Subcutaneous abdominal adipose tissue (tissue), 5 donors: ENCODE measurements around the gene SPAG6.

ENCODE experiments used
- H3K27ac ChIP-seq: one replicate; pipeline ENCODE4 v1.7.0; 2013; ENCODE audit warnings: low read depth, mild to moderate bottlenecking, inconsistent platforms, low read length, moderate library complexity
- H3K27me3 ChIP-seq, 5 donors: one replicate each; pipeline ENCODE4 v1.7.0; 2013; ENCODE audit warnings: low read length in 5 of 5, inconsistent platforms in 1 of 5; ENCODE audit not compliant: control insufficient read depth in 5 of 5, insufficient read depth in 4 of 5
- H3K36me3 ChIP-seq, 5 donors: one replicate each; pipeline ENCODE4 v1.7.0; 2013; ENCODE audit warnings: low read length in 5 of 5; ENCODE audit not compliant: control insufficient read depth in 5 of 5, insufficient read depth in 5 of 5
- H3K4me1 ChIP-seq, 5 donors: one replicate each; pipeline ENCODE4 v1.7.0; 2013; ENCODE audit warnings: low read length in 5 of 5, mild to moderate bottlenecking in 3 of 5, moderate library complexity in 1 of 5; ENCODE audit not compliant: control insufficient read depth in 5 of 5, insufficient read depth in 5 of 5
- H3K4me3 ChIP-seq, 5 donors: one replicate each; pipeline ENCODE4 v1.7.0; 2013; ENCODE audit warnings: low read length in 5 of 5, low read depth in 1 of 5
- H3K9ac ChIP-seq, 5 donors: one replicate each; pipeline ENCODE4 v1.7.0; 2013; ENCODE audit warnings: low read length in 5 of 5, mild to moderate bottlenecking in 4 of 5, moderate library complexity in 3 of 5
- H3K9me3 ChIP-seq, 5 donors: one replicate each; pipeline ENCODE4 v1.7.0; 2013; ENCODE audit warnings: low read length in 5 of 5; ENCODE audit not compliant: control insufficient read depth in 5 of 5
- donor health status: healthy.
- donor health status: healthy.
- donor health status: healthy.
- donor health status: healthy.
- donor health status: healthy.

Gene SPAG6

GRCh38 chr10:22321156-22321923, 24.0 kb upstream of the SPAG6 start:
- Histone ChIP-seq H3K36me3 (no peaks in the 10 kb centered on the region), H3K9ac (peak overlapping the region in 4 of 5 donors; percentile 49 to 82 (median 62)), H3K9me3 (no peaks in the 10 kb centered on the region), H3K27ac (peak overlapping the region; percentile 82), H3K4me3 (peak overlapping the region in 4 of 5 donors; percentile 78 to 90 (median 80)), H3K4me1 (peaks cover 3 to 61% (median 50%) of the 10 kb centered on the region in 5 donors), H3K27me3 (peaks cover 0 to 18% (median 2%) of the 10 kb centered on the region in 5 donors)

GRCh38 chr10:22321924-22322640, 23.2 kb upstream of the SPAG6 start:
- Histone ChIP-seq H3K4me1 (peaks cover under 1 to 58% (median 45%) of the 10 kb centered on the region in 5 donors), H3K27me3 (peaks cover 0 to 18% (median 2%) of the 10 kb centered on the region in 5 donors), H3K9me3 (no peaks in the 10 kb centered on the region), H3K9ac (peak overlapping the region in 4 of 5 donors; percentile 54 to 79 (median 70)), H3K27ac (peak overlapping the region; percentile 37), H3K4me3 (peak overlapping the region; percentile 69 to 84 (median 79)), H3K36me3 (peaks cover 0 to 6% (median 0%) of the 10 kb centered on the region in 5 donors)

GRCh38 chr10:22322641-22323160, 22.6 kb upstream of the SPAG6 start:
- Histone ChIP-seq H3K27ac (no peak overlapping the region), H3K4me1 (peaks cover 0 to 51% (median 41%) of the 10 kb centered on the region in 5 donors)

GRCh38 chr10:22323538-22324305, 21.6 kb upstream of the SPAG6 start:
- peaks cover 0 to 18% (median 2%) of the 10 kb centered on the region in 5 donors for H3K27me3 ChIP-seq

More at GRCh38 chr10:22322641-22323160, 22.6 kb upstream of the SPAG6 start:
- Histone ChIP-seq H3K36me3 (peaks cover 0 to 7% (median 0%) of the 10 kb centered on the region in 5 donors), H3K4me3 (peak overlapping the region; percentile 69 to 84 (median 79)), H3K9me3 (no peaks in the 10 kb centered on the region), H3K27me3 (peaks cover 0 to 18% (median 2%) of the 10 kb centered on the region in 5 donors), H3K9ac (peak overlapping the region in 2 of 5 donors; percentile 76 to 79)

GRCh38 chr10:22324413-22324812, 20.9 kb upstream of the SPAG6 start:
- Histone ChIP-seq H3K27me3 (peaks cover 0 to 18% (median 2%) of the 10 kb centered on the region in 5 donors), H3K36me3 (peaks cover 6 to 18% (median 9%) of the 10 kb centered on the region in 5 donors), H3K9me3 (no peaks in the 10 kb centered on the region), H3K9ac (peak overlapping the region in 1 of 5 donors; percentile 68), H3K4me3 (no peak overlapping the region), H3K4me1 (peaks cover 0 to 43% (median 41%) of the 10 kb centered on the region in 5 donors), H3K27ac (no peak overlapping the region)

More at GRCh38 chr10:22323538-22324305, 21.6 kb upstream of the SPAG6 start:
- Histone ChIP-seq H3K4me1 (peaks cover 0 to 43% (median 41%) of the 10 kb centered on the region in 5 donors), H3K27ac (no peak overlapping the region), H3K9me3 (no peaks in the 10 kb centered on the region), H3K4me3 (peak overlapping the region in 1 of 5 donors; percentile 22), H3K36me3 (peaks cover 0 to 12% (median 4%) of the 10 kb centered on the region in 5 donors), H3K9ac (no peak overlapping the region)

- Histone ChIP-seq H3K4me1 (peaks cover 0 to 39% (median 38%) of the 10 kb centered on the region in 5 donors), H3K27ac (peak overlapping the region; percentile 32), H3K9ac (peak overlapping the region in 4 of 5 donors; percentile 51 to 75 (median 64)), H3K36me3 (peaks cover 10 to 23% (median 14%) of the 10 kb centered on the region in 5 donors), H3K9me3 (no peaks in the 10 kb centered on the region), H3K4me3 (peak overlapping the region; percentile 66 to 80 (median 71)), H3K27me3 (peaks cover 0 to 18% (median 2%) of the 10 kb centered on the region in 5 donors)
Measured at GRCh38 chr10:22324893-22325271, 20.4 kb upstream of the SPAG6 start.

GRCh38 chr10:22325272-22326144, 19.8 kb upstream of the SPAG6 start:
- Histone ChIP-seq H3K9me3 (no peaks in the 10 kb centered on the region), H3K9ac (peak overlapping the region in 4 of 5 donors; percentile 61 to 75 (median 65)), H3K27ac (peak overlapping the region; percentile 37), H3K4me1 (peaks cover 0 to 35% (median 35%) of the 10 kb centered on the region in 5 donors), H3K4me3 (peak overlapping the region; percentile 66 to 80 (median 71)), H3K27me3 (peaks cover 0 to 18% (median 2%) of the 10 kb centered on the region in 5 donors), H3K36me3 (peaks cover 13 to 28% (median 15%) of the 10 kb centered on the region in 5 donors)

GRCh38 chr10:22326145-22326702, 19.1 kb upstream of the SPAG6 start:
- H3K27ac ChIP-seq = peak overlapping the region; percentile 37
- H3K4me1 ChIP-seq = peaks cover 0 to 35% (median 35%) of the 10 kb centered on the region in 5 donors
- H3K27me3 ChIP-seq = peaks cover 0 to 18% (median 2%) of the 10 kb centered on the region in 5 donors
- H3K36me3 ChIP-seq = peaks cover 13 to 28% (median 15%) of the 10 kb centered on the region in 5 donors
- H3K9me3 ChIP-seq = no peaks in the 10 kb centered on the region
- peak overlapping the region; percentile 64 to 73 (median 67) for H3K4me3 ChIP-seq
- peak overlapping the region in 3 of 5 donors; percentile 10 to 62 (median 52) for H3K9ac ChIP-seq
